ENCODE measurements around the gene SLC16A4.
A peak's percentile ranks its signal among the peaks of the same experiment; 100 is the strongest.
"Not testable (repeated sequence)": the region's sequence is repeated elsewhere in the genome, so short reads cannot be mapped to it uniquely, and the experiment has no call there.

The SLC16A4 gene

GRCh38 chr1:110390692-110391245, at the start of gene SLC16A4:
SLC16A4 (minus strand) TSS chr1:110391026; CDS start chr1:110389323, 1,703 bp downstream.
- DNase-seq, result no peak

GRCh38 chr1:110439873-110440272, 49.0 kb upstream of the SLC16A4 start:
- not testable (repeated sequence) for DNase-seq

DNA sequence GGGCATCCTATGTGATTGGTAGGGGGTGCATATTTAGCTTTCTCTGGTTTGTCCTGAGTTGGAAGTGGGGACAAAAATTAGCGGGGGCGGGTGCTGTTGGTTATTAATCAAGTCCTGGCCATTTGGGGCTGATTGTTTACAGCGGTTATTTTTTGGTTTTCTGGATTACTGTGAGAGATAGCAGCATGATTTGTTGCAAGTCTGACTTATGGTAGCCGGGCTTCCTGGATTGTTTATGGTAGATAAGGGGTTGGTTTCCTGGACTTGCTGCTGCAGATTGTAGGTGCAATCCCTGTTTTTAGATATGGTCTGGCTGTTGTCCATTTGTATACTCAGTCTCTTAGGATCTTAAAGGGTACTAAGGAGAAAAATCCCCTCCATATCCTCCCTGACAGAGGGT, 48.1 kb upstream of the SLC16A4 start:
- DNase-seq, result no peak

GRCh38 chr1:110437645-110438299, 46.9 kb upstream of the SLC16A4 start:
- not testable (repeated sequence) for DNase-seq

- no peak for DNase-seq
Measured at GRCh38 chr1:110436635-110437034, 45.8 kb upstream of the SLC16A4 start.

DNA sequence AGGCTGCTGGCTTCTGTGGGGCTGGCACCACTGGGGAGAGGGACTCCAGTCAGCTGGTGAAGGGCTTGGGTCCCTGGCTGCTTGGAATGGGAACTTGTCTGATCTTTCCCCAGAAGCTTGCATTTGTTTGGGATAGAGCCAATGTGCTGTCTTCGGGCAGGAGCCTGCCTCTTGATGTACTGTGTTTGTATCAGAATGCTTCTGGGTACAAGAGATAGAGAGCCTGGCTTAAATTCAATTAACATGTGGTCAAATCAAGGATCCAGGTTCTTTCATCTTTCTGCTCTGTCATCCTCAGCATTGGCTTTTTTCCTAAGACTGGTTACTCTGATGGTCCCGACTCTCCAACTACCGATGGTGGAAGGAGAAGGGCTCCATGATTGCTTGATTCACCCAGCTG, 44.1 kb upstream of the SLC16A4 start:
- DNase-seq, result no peak

DNA sequence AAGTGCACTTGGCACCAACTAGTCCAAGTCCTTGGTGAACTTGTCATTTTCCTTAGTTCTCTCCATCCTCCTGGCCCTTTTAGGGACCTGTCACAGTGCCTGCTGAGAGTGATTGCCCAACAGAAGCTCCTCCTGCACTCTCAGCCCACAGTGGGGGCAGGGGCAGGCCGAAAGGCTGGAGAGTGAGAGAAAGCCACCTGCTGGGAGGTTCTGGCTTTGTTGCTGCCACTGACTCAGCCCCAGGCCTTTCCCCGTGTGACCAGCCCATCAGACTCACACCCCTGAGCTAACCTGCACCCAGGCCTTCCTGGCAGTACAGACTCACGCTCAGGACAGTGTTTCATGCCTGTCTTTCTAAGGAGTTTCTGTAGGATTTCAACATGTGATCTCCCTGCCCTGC, 43.0 kb upstream of the SLC16A4 start:
- DNase-seq, result peak; percentile 67

DNA sequence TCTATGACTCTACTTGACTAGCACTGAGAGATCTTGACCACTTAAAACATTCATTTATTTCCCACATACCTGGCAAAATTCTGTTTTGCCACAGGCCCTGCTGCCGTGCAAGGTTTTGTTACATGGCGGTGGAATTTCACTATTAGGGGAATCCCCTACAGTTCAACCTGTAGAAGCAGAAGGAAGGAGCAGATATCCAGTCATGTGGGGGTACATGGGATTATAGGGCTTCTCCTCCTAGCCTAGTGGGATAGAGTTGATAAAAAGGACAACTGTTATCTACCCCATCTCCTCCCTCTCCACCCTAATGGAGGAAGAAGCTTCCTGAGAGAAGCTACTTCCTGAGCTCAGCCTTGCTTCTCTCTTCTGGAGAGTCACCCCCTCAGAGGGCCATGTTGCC, 42.4 kb upstream of the SLC16A4 start:
- no peak for DNase-seq

DNA sequence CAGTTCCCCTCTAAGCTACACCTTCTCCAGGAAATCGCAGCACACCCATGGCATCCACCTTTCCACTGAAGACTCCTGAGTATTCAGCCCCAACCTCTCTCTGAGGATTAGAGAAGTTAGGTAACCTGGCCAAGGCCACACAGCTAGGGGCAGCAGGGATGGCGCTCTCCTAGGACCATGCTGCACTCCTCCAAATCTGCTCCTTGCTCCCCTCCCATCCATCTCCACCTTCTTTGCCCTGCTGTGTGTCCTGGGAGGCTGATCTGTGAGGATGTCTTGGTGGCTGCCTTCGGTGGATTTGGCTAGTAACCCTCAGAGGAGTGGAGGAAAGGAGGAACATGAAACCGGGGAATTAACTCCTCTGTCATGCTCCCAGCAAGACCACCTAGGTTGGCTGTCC, 40.1 kb upstream of the SLC16A4 start:
- DNase-seq, result no peak

- DNase-seq, result no peak
Measured at GRCh38 chr1:110430366-110430765, 39.5 kb upstream of the SLC16A4 start.

DNA sequence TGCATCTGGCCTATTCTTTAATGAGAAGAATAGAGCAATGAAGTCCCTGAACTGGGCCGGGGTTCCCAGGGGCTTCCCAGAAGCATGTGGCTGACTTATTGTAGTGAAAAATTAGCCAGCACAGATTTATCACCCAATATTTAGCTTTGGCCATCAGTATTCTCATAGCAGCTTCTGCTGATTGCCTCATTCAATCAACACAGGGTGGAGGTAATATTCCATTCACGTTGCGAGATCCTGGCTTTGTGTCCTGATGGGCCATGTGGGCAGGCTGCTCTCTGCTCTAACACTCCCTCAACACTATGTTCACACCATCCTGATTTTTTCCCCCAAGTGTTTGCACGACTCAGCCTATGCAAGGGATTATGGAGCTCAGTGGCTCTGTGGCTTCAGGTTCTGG, 38.1 kb upstream of the SLC16A4 start:
- DNase-seq, result no peak

DNA sequence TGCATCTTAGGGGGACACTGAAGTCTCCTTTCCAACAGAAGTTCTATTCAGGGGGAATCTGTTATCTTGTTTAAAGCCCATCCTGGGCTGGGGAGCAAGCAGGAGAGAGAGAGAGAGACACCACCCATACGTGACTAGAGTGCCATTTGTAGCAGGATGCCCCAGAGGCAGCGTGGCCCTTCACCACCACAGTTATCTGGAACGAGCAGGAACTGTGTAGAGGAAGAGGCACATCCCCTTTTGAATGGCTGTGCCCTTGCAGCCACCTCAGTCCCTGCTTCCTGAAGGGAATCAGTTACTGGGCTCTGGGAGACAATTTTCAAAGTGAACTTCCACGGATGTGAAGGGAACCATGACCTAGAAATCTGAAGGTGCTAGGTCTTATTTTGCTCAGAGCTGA, 36.0 kb upstream of the SLC16A4 start:
- DNase-seq, result no peak

GRCh38 chr1:110425612-110426152, 34.9 kb upstream of the SLC16A4 start:
- no peak for DNase-seq

- DNase-seq, result no peak
Measured at GRCh38 chr1:110424699-110425611, 34.1 kb upstream of the SLC16A4 start.

- DNase-seq, result no peak
Measured at GRCh38 chr1:110420874-110421793, 30.3 kb upstream of the SLC16A4 start.

- no peak for DNase-seq
Measured at GRCh38 chr1:110420023-110420662, 29.3 kb upstream of the SLC16A4 start.

DNA sequence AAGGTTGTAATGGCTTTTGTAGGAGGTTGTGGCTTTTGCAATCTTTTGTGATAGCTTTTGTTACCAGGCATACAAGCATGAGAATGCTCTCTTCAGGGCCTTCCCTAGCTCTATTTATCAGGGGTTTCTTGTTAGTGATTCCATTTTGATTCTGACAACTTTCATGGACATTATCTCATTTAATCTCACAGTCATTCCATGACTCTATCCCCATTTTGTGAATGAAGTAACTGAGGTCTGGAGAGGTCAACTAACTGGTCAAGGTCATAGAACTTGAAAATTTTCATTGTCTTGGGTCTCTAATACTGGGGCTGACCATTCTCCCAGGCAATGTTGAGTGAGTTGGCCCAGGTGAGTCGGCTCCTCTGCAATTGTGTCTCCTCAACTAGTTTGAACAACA, 27.9 kb upstream of the SLC16A4 start:
- no peak for DNase-seq

DNA sequence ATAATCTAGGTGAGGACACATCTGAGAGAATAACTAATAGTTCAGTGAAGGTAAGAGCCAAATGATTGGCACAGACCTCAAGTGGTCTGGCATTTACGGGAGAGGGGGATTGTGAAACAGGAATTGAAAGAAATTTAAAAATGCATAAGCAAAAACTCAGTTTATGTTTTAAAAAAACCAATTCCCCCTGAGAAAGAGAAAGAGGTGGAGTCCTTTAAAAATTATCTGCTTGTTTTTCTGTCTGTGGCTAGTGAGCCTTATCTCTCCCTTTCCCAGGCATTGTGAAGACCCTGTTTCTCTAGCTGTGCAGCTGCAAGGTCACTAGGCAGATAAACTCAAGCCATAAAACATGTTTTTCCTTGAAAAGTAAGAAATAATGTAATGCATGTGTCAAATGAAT, 22.2 kb upstream of the SLC16A4 start:
- DNase-seq, result not testable (repeated sequence)

DNA sequence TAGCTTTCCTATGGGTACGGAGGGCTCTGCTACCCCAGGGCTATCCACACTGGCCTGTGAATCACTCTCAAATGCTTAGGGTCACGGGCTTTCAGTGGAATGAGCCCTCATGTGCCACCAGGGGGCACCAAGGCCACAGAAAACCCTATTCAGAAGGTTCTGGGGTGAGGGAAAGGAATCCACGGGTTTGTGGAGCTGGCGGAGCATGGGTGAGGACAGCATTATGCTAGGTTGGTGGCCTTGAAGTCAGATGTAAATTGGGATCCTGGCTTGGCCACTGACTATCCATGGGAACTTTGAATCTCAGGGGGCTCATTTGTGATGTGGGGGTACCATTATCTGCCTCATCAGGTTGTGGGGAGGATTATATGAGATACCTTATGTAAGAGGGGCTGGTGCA, 21.8 kb upstream of the SLC16A4 start:
- DNase-seq, result peak; percentile 36

GRCh38 chr1:110411173-110411735, 20.4 kb upstream of the SLC16A4 start:
- no peak for DNase-seq

- no peak for DNase-seq
Measured at GRCh38 chr1:110409316-110409715, 18.5 kb upstream of the SLC16A4 start.

- no peak for DNase-seq
Measured at GRCh38 chr1:110408488-110408887, 17.7 kb upstream of the SLC16A4 start.

Measured in NCI-H510A treated with DMSO at 0.1 percent for 48 hours (cell line).